Hepatocyte (in vitro differentiated cells): ENCODE measurements around the gene SDF4.

Experiments
- EZH2 ChIP-seq: fragments of 200-600 bp; sonication (generic); IDR thresholded peaks from 2 replicates; pipeline ENCODE4 v1.6.1; 2016; ENCODE audit warnings: antibody characterized with exemption, mild to moderate bottlenecking, borderline replicate concordance
- TF ChIP-seq, protein P1 (sequence below): fragments of 200-600 bp; sonication (generic); IDR thresholded peaks from 2 replicates; pipeline ENCODE4 v1.5.1; 2016; ENCODE audit warnings: antibody characterized with exemption, mild to moderate bottlenecking; ENCODE audit not compliant: poor library complexity

DNA sequence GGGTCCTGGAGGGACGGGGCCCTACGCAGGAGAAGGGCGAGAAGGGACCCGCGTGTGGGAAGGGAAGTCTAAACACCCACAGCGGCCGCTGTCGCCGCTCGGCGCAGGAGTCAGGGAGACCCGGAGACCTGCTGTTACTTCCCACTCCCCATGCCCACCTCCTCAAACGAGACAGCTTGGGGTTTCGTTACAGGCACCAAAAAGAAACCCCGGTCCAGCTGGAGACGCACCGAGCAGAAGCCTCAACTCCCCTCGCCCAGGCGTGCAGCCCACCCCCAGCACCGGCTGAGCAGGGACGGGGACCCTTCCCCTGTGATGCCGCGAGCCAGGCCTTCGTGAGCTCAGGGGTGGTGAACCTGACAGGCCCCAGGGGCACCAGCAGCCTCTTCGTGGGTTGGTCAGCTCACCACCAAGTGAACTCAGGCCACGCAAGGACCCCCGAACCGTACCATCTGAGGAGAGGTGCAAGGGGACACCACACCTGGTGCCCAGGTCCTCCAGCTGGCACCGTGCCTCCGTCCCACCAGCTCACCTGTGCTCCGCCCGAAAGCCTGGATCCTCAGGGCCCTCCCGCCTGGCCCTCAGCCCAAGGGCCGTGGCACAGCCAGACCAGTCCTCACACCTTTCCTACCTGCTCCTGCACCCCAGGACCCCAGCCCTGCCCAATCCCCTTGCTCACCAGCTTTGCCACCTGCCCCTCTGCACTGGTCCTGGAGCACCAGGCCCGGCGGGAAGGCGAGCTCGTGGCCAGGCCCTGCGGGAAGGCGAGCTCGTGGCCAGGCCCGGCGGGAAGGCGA, 5.0 kb downstream of the SDF4 start:
- TF ChIP-seq, protein P1, sequence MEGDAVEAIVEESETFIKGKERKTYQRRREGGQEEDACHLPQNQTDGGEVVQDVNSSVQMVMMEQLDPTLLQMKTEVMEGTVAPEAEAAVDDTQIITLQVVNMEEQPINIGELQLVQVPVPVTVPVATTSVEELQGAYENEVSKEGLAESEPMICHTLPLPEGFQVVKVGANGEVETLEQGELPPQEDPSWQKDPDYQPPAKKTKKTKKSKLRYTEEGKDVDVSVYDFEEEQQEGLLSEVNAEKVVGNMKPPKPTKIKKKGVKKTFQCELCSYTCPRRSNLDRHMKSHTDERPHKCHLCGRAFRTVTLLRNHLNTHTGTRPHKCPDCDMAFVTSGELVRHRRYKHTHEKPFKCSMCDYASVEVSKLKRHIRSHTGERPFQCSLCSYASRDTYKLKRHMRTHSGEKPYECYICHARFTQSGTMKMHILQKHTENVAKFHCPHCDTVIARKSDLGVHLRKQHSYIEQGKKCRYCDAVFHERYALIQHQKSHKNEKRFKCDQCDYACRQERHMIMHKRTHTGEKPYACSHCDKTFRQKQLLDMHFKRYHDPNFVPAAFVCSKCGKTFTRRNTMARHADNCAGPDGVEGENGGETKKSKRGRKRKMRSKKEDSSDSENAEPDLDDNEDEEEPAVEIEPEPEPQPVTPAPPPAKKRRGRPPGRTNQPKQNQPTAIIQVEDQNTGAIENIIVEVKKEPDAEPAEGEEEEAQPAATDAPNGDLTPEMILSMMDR: no peak
- TF ChIP-seq EZH2: no peak
